Keratinocyte (primary cell): ENCODE measurements around the gene SAMD11.

Source experiments
- EZH2 ChIP-seq: IDR thresholded peaks from one replicate; pipeline ENCODE4 v1.6.1; 2012; ENCODE audit warnings: inconsistent platforms, mild to moderate bottlenecking, low read length, moderate library complexity
- TF ChIP-seq, protein P1 (sequence below), 3 experiments: IDR thresholded peaks in 1 of 3; conservative IDR thresholded peaks in 1 of 3; optimal IDR thresholded peaks in 1 of 3; 2 replicates in 2 of 3; 3 replicates in 1 of 3; pipeline versions ENCODE3 to v1.5.1; 2011; ENCODE audit warnings: low read length in 3 of 3, mild to moderate bottlenecking in 3 of 3, moderate library complexity in 2 of 3, control low read depth in 1 of 3, inconsistent platforms in 1 of 3; ENCODE audit not compliant: insufficient read depth in 2 of 3; ENCODE audit errors: extremely low read depth in 1 of 3

DNA sequence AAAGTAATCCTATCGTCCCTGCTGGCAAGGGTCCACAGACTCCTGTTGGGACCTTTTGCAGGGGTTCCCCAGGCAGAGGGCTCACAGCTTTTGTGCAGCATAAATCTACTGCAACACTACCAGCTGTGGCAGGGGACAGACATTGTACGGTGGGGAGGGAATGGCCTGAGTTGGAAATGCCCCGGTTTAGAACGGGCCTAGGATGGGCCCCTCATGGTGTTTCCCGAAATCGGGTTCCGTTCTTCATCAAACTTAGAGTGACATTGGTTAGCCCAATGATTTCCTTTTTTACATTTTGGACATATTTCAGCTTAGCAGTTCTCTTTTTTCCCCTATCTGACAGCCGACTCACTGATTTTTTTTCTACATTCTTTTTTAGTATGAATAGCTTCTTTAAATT is 26.5 kb upstream of the SAMD11 start:
- TF ChIP-seq, protein P1, sequence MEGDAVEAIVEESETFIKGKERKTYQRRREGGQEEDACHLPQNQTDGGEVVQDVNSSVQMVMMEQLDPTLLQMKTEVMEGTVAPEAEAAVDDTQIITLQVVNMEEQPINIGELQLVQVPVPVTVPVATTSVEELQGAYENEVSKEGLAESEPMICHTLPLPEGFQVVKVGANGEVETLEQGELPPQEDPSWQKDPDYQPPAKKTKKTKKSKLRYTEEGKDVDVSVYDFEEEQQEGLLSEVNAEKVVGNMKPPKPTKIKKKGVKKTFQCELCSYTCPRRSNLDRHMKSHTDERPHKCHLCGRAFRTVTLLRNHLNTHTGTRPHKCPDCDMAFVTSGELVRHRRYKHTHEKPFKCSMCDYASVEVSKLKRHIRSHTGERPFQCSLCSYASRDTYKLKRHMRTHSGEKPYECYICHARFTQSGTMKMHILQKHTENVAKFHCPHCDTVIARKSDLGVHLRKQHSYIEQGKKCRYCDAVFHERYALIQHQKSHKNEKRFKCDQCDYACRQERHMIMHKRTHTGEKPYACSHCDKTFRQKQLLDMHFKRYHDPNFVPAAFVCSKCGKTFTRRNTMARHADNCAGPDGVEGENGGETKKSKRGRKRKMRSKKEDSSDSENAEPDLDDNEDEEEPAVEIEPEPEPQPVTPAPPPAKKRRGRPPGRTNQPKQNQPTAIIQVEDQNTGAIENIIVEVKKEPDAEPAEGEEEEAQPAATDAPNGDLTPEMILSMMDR (optimal IDR thresholded peaks at IDR 0.05 in 1 of 3, IDR thresholded peaks at IDR 0.05 in 1 of 3, conservative IDR thresholded peaks at IDR 0.05 in 1 of 3; ENCODE audit: extremely low read depth in 1 of 3, insufficient read depth in 2 of 3, low read length in 3 of 3), result no peak
- TF ChIP-seq EZH2, result no peak
